HFF-Myc (cell line): Measurements from ENCODE around the gene RADIL.
A peak's percentile ranks its signal among the peaks of the same experiment; 100 is the strongest.

Source experiments
- DNase-seq: peaks from one replicate; pipeline ENCODE4 v3.0.0-alpha.2; 2011; ENCODE audit warnings: low read depth; ENCODE audit errors: extremely low read depth
- H3K4me3 ChIP-seq: replicated peaks from 2 replicates; pipeline ENCODE4 v1.5.1; 2011; ENCODE audit warnings: low read depth, mild to moderate bottlenecking, control low read depth, low read length
- CTCF ChIP-seq: IDR thresholded peaks from 2 replicates; pipeline ENCODE4 v1.5.1; 2012; ENCODE audit warnings: mild to moderate bottlenecking, low read depth, low read length, control low read depth; ENCODE audit errors: missing control alignments

The RADIL gene

GRCh38 chr7:4781366-4782069 lies 102.0 kb downstream of the RADIL start:
- TF ChIP-seq CTCF, result no peak
- DNase-seq, result no peak
- H3K4me3 ChIP-seq, result no peak overlapping the region

- no peak overlapping the region for H3K4me3 ChIP-seq
- no peak for TF ChIP-seq CTCF
- no peak for DNase-seq
Measured at GRCh38 chr7:4779118-4779517, 104.4 kb downstream of the RADIL start.

GRCh38 chr7:4775848-4776623 lies 107.5 kb downstream of the RADIL start:
- no peak for TF ChIP-seq CTCF
- DNase-seq, result no peak
- H3K4me3 ChIP-seq, result peak overlapping the region; percentile 77

- no peak for TF ChIP-seq CTCF
- DNase-seq, result peak; percentile 86
- peak within 1 kb of the TSS; percentile 77 for H3K4me3 ChIP-seq
Measured at GRCh38 chr7:4775250-4775847, 108.2 kb downstream of the RADIL start, which contains the start of gene AP5Z1. AP5Z1 (plus strand) TSS chr7:4775623; CDS start chr7:4775716, 93 bp downstream.

GRCh38 chr7:4774658-4775249 lies 108.8 kb downstream of the RADIL start:
- no peak for TF ChIP-seq CTCF
- DNase-seq, result no peak
- peak overlapping the region; percentile 77 for H3K4me3 ChIP-seq

GRCh38 chr7:4774007-4774406 lies 109.5 kb downstream of the RADIL start:
- DNase-seq, result no peak
- H3K4me3 ChIP-seq, result peak overlapping the region; percentile 77; the same call in 1 of the 2 replicates
- no peak for TF ChIP-seq CTCF
